Parathyroid adenoma (tissue), 2 donors: ENCODE results near the gene CSTB.

Experiments
- H2AFZ ChIP-seq: fragments of 300-600 bp; sonication (generic); one replicate; pipeline ENCODE4 v1.7.0; 2017; ENCODE audit warnings: antibody characterized with exemption, mild to moderate bottlenecking
- H3K27ac ChIP-seq: fragments of 300-600 bp; sonication (generic); one replicate; pipeline ENCODE4 v1.7.0; 2017
- H3K27me3 ChIP-seq: fragments of 300-600 bp; sonication (generic); one replicate; pipeline ENCODE4 v1.7.0; 2017; ENCODE audit warnings: low read length; ENCODE audit not compliant: control insufficient read depth, insufficient read depth
- H3K36me3 ChIP-seq: fragments of 300-600 bp; sonication (generic); one replicate; pipeline ENCODE4 v1.7.0; 2017; ENCODE audit warnings: low read length; ENCODE audit not compliant: control insufficient read depth, insufficient read depth
- H3K4me1 ChIP-seq: fragments of 300-600 bp; sonication (generic); one replicate; pipeline ENCODE4 v1.7.0; 2017; ENCODE audit warnings: control low read depth
- H3K4me2 ChIP-seq: fragments of 300-600 bp; sonication (generic); one replicate; pipeline ENCODE4 v1.7.0; 2017; ENCODE audit warnings: low read length
- H3K4me3 ChIP-seq: fragments of 300-600 bp; sonication (generic); one replicate; pipeline ENCODE4 v1.7.0; 2017; ENCODE audit warnings: low read depth, low read length
- H3K79me2 ChIP-seq: fragments of 300-600 bp; sonication (generic); one replicate; pipeline ENCODE4 v1.7.0; 2017; ENCODE audit warnings: control low read depth
- H3K9ac ChIP-seq: fragments of 300-600 bp; sonication (generic); one replicate; pipeline ENCODE4 v1.7.0; 2017; ENCODE audit warnings: mild to moderate bottlenecking
- H3K9me3 ChIP-seq: fragments of 300-600 bp; sonication (generic); one replicate; pipeline ENCODE4 v1.7.0; 2017; ENCODE audit warnings: low read length; ENCODE audit not compliant: control insufficient read depth
- CTCF ChIP-seq: fragments of 300-600 bp; sonication (generic); IDR thresholded peaks from one replicate; pipeline ENCODE4 v1.7.0; 2017; ENCODE audit warnings: antibody characterized with exemption, mild to moderate bottlenecking
- donor health status: primary hyperparathyroidism.

CSTB gene

GRCh38 chr21:43772425-43772821 is 3.7 kb downstream of the CSTB start:
- Histone ChIP-seq H3K27me3 (no peaks in the 10 kb centered on the region), H3K4me1 (no peaks in the 10 kb centered on the region), H3K4me2 (no peak overlapping the region), H3K4me3 (no peak overlapping the region), H2AFZ (no peak overlapping the region), H3K9ac (no peak overlapping the region), H3K79me2 (no peaks in the 10 kb centered on the region), H3K27ac (no peak overlapping the region), H3K9me3 (no peaks in the 10 kb centered on the region), H3K36me3 (no peaks in the 10 kb centered on the region)
- TF ChIP-seq CTCF: no peak

DNA sequence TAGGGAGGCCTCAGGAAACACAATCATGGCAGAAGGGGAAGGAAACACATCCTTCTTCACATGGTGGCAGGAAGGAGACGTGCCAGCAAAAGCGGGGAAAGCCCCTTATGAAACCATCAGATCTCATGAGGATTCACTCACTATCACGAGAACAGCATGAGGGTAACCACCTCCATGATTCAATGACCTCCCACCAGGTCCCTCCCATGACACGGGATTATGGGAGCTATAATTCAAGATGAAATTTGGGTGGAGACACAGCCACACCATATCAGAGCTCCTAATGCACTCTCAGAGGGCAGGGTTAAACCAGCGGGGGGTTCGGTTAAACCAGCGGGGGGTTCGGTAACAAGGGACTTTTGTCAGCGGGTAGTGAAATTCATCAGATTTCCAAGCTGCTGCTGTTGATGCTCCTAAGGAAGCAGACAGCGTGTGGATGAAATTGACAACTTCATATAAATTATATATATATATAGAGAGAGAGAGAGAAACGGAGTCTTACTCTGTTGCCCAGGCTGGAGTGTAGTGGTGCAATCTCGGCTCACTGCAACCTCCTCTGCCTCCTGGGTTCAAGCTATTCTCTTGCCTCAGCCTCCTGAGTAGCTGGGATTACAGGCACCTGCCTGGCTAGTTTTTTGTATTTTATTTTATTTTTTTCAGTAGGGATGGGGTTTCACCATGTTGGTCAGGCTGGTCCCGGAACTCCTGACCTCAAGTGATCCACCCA is 4.2 kb downstream of the CSTB start:
- Histone ChIP-seq H3K4me2 (no peak overlapping the region), H3K79me2 (no peaks in the 10 kb centered on the region), H3K9ac (no peak overlapping the region), H3K36me3 (no peaks in the 10 kb centered on the region), H3K4me3 (no peak overlapping the region), H3K9me3 (no peaks in the 10 kb centered on the region), H3K4me1 (no peaks in the 10 kb centered on the region), H2AFZ (no peak overlapping the region), H3K27ac (no peak overlapping the region), H3K27me3 (no peaks in the 10 kb centered on the region)
- TF ChIP-seq CTCF: no peak

- TF ChIP-seq CTCF: no peak
- H3K9me3 ChIP-seq: no peaks in the 10 kb centered on the region
- H3K27ac ChIP-seq: no peak overlapping the region
- H3K4me3 ChIP-seq: no peak overlapping the region
- H3K27me3 ChIP-seq: no peaks in the 10 kb centered on the region
- no peak overlapping the region for H3K9ac ChIP-seq
- no peak overlapping the region for H2AFZ ChIP-seq
- no peaks in the 10 kb centered on the region for H3K79me2 ChIP-seq
- H3K4me2 ChIP-seq: no peak overlapping the region
- H3K36me3 ChIP-seq: no peaks in the 10 kb centered on the region
- no peaks in the 10 kb centered on the region for H3K4me1 ChIP-seq
Measured at GRCh38 chr21:43771199-43771675, 4.9 kb downstream of the CSTB start.

GRCh38 chr21:43770066-43770655 is 5.9 kb downstream of the CSTB start:
- Histone ChIP-seq H3K36me3 (no peaks in the 10 kb centered on the region), H3K79me2 (no peaks in the 10 kb centered on the region), H3K27me3 (no peaks in the 10 kb centered on the region), H3K9me3 (no peaks in the 10 kb centered on the region), H3K27ac (no peak overlapping the region), H2AFZ (no peak overlapping the region), H3K4me2 (no peak overlapping the region), H3K4me1 (no peaks in the 10 kb centered on the region), H3K4me3 (no peak overlapping the region), H3K9ac (no peak overlapping the region)
- no peak for TF ChIP-seq CTCF
